ENCODE measurements around the gene FLT1. TPM values are rescaled to one million over a fixed set of nuclear protein-coding genes. Genes with fewer than 3 reads are reported as not detected.
A peak's percentile ranks its signal among the peaks of the same experiment; 100 is the strongest.

The FLT1 gene
- total RNA-seq, 1 donor from 2014 or later, result not detected

GRCh38 chr13:28531845-28532387, 37.0 kb upstream of the FLT1 start:
- no peak overlapping the region for H3K4me3 Mint-ChIP-seq
- H3K27me3 Mint-ChIP-seq (ENCODE audit: low read depth), result peaks cover 47% of the 10 kb centered on the region
- peak; percentile 21 for TF ChIP-seq CTCF (conservative IDR thresholded peaks at IDR 0.05)
- no peak overlapping the region for H3K27ac Mint-ChIP-seq (ENCODE audit: unreplicated experiment)
- peak; percentile 2 for DNase-seq (ENCODE audit: low read depth, low spot score)
- no peaks in the 10 kb centered on the region for H3K4me1 Mint-ChIP-seq
- H3K36me3 Mint-ChIP-seq (ENCODE audit: low read depth), result no peaks in the 10 kb centered on the region
- peaks cover 2% of the 10 kb centered on the region for H3K9me3 Mint-ChIP-seq

- H3K36me3 Mint-ChIP-seq (ENCODE audit: low read depth), result no peaks in the 10 kb centered on the region
- H3K9me3 Mint-ChIP-seq, result no peaks in the 10 kb centered on the region
- H3K4me1 Mint-ChIP-seq, result no peaks in the 10 kb centered on the region
- H3K4me3 Mint-ChIP-seq, result no peak overlapping the region
- no peak for TF ChIP-seq CTCF (conservative IDR thresholded peaks at IDR 0.05)
- peak; percentile 33 for DNase-seq (ENCODE audit: low read depth, low spot score)
- no peak overlapping the region for H3K27ac Mint-ChIP-seq (ENCODE audit: unreplicated experiment)
- peaks cover 42% of the 10 kb centered on the region for H3K27me3 Mint-ChIP-seq (ENCODE audit: low read depth)
Measured at GRCh38 chr13:28531077-28531844, 36.3 kb upstream of the FLT1 start.

- Mint-ChIP-seq H3K9me3 (no peaks in the 10 kb centered on the region), H3K27me3 (ENCODE audit: low read depth) (peaks cover 42% of the 10 kb centered on the region), H3K36me3 (ENCODE audit: low read depth) (no peaks in the 10 kb centered on the region), H3K4me1 (no peaks in the 10 kb centered on the region), H3K4me3 (no peak overlapping the region), H3K27ac (ENCODE audit: unreplicated experiment) (no peak overlapping the region)
- no peak for DNase-seq (ENCODE audit: low read depth, low spot score)
- no peak for TF ChIP-seq CTCF (conservative IDR thresholded peaks at IDR 0.05)
Measured at GRCh38 chr13:28530729-28531076, 35.8 kb upstream of the FLT1 start.

- H3K4me3 Mint-ChIP-seq, result peak overlapping the region; percentile 44
- H3K27ac Mint-ChIP-seq (ENCODE audit: unreplicated experiment), result no peak overlapping the region
- no peak for TF ChIP-seq CTCF (conservative IDR thresholded peaks at IDR 0.05)
- H3K36me3 Mint-ChIP-seq (ENCODE audit: low read depth), result no peaks in the 10 kb centered on the region
- H3K4me1 Mint-ChIP-seq, result no peaks in the 10 kb centered on the region
- no peak for DNase-seq (ENCODE audit: low read depth, low spot score)
- no peaks in the 10 kb centered on the region for H3K9me3 Mint-ChIP-seq
- peaks cover 46% of the 10 kb centered on the region for H3K27me3 Mint-ChIP-seq (ENCODE audit: low read depth)
Measured at GRCh38 chr13:28529836-28530235, 34.9 kb upstream of the FLT1 start.

GRCh38 chr13:28528848-28529247, 33.9 kb upstream of the FLT1 start:
- Mint-ChIP-seq H3K4me3 (no peak overlapping the region), H3K4me1 (no peaks in the 10 kb centered on the region), H3K36me3 (ENCODE audit: low read depth) (no peaks in the 10 kb centered on the region), H3K9me3 (no peaks in the 10 kb centered on the region), H3K27me3 (ENCODE audit: low read depth) (peaks cover 39% of the 10 kb centered on the region), H3K27ac (ENCODE audit: unreplicated experiment) (no peak overlapping the region)
- no peak for DNase-seq (ENCODE audit: low read depth, low spot score)
- no peak for TF ChIP-seq CTCF (conservative IDR thresholded peaks at IDR 0.05)

Measured in neural crest cell (in vitro differentiated cells).